GM18873 (cell line): Measurements from ENCODE around the gene SRRM2.

Experiments used
- ATAC-seq: cut with Tn5 transposase; IDR thresholded peaks from one replicate; pipeline ENCODE4 v1.9.1; 2021; ENCODE audit warnings: mild to moderate bottlenecking, moderate library complexity, moderate number of reproducible peaks; ENCODE audit not compliant: unreplicated experiment, low FRiP score

The SRRM2 gene

DNA sequence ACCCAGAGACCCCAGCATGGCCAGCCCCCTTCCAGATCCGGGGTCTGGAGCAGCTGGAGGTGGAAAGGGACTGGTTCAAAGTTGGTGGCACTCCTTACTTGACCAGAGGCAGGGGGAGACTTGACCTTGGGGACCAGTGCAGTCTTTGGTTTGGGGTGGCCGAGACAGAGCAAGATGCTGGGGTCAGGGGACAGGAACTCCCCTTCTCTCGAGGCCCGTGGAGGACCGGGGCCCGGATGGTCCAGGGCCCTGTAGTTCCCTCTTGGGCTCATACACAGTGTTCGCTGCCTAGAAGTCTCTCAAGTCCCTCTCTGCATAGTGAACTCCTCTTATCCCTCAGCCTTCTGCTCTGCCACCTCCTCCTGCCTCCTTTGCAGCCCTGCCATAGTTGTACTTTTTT is 35.5 kb downstream of the SRRM2 start:
- no peak for ATAC-seq

DNA sequence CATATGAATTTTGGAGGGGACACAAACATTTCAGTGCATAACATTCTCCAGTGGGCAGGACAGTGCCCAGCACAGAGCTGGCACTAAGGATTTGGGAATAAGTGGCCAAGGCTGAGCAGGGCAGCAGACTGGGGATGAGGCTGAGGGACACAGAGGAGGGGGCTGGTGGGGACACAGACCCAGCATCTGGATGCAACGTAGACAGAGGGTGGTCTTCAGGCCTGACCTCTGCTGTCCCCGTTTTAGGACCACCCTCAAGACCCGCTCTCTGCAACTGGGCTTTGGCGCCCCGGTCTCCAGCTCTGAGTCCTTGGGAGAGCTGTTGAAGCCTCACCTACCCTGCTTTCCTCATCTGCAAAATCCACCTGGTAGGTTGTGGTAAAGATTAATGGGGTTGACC is 38.2 kb downstream of the SRRM2 start:
- ATAC-seq = no peak

DNA sequence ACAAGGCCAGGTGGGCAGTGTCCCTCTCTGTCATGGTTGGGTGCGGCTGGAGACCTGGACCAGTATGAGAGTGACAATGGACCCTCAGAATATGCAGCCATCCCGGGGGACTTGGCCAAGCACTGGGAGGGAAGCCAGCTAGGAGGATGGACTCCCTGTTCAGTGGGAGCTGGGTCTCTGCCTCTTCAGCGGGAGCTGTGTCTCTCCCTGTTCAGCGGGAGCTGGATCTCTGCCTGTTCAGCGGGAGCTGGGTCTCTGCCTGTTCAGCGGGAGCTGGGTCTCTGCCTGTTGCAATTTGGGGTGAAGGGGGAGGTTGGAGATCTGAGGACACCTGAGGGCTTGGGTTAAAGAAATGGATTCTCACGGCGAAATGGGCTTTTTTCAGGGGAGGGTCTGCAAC is 38.7 kb downstream of the SRRM2 start:
- ATAC-seq = no peak

DNA sequence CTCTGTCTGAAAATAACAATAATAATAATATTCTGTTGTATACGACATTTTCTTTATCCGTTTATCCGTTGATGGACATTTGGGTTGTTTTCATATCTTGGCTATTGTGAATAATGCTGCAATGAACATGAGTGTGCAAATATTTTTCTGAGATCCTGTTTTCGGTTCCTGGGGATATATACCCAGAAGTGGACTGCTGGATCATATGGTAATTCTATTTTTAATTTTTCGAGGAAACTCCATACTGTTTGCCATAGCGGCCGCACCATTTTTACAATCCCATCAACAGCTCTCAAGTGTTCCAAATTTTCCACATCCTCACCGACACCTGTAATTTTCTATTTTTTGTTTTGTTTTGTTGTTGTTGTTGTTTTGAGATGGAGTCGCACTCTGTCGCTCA is 40.5 kb downstream of the SRRM2 start:
- no peak for ATAC-seq

DNA sequence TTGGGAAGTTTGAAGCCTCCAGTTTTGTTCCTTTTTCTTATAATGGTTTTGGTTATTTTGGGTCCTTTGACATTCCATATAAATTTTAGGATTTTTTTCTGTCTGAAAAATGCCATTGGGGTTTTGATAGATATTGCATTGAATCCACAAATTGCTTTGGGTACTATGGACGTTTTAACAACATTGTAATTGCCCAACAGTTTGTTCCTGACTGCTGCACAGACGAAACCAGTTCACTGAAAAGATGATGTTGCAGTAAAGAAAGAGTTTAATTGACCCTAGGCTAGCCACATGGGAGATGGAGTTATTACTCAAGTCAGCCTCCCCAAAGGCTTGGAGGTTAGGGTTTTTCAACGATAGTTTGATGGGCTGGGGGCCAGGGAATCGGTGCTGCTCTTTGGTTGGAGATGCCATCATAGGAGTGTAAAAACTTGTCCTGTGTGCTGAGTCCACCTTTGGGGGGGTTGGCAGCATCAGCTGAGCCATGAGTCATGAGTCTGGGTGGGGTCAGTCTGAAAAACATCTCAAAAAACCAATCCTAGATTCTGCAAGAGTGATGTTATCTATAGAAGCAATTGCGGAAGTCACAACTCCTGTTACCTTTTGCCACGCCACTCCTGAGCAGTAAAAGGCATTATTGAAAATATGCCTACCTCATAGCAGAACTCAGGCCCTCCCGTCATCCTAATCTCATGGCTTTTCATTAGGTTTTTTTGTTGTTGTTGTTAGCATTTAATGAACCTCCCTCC is 43.1 kb downstream of the SRRM2 start:
- ATAC-seq = no peak

DNA sequence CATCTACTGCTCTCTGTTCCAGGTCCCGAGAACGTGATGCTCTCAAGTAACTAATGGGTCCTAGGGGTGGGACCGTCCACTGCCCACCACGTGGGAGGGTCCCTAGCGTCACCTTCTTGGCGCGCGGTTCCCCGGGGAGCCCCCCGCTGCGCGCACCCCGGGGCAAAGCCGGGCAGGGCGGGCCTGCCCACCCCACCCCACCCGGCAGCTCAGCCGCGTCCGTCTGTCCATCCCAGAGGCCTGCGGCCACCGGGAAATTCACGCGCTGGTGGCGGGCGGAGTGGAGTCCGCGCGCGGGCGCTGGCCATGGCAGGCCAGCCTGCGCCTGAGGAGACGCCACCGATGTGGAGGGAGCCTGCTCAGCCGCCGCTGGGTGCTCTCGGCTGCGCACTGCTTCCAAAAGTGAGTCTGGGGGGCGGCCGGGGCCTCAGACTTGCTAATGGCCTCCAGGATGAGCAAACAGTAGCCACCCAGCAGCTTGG is 46.3 kb downstream of the SRRM2 start:
- no peak for ATAC-seq

DNA sequence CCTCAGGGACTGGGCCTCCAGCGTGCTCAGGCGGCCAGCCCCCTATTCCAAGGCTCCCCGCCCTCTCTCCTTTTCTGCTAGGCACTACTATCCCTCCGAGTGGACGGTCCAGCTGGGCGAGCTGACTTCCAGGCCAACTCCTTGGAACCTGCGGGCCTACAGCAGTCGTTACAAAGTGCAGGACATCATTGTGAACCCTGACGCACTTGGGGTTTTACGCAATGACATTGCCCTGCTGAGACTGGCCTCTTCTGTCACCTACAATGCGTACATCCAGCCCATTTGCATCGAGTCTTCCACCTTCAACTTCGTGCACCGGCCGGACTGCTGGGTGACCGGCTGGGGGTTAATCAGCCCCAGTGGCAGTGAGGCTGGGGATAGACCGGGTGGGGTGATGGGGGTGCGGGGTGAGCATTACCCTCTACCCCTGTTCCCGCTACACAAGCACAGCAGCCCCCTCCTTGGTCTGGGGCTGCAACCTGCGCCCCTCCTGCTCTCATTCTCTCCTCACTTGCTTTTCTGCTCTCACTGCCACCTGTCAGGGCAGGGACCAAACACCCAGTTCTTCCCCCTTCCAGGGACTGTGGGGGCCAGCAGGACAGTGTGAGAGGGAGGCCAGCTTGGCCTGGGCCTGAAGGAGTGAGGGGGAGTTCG is 46.9 kb downstream of the SRRM2 start:
- no peak for ATAC-seq

DNA sequence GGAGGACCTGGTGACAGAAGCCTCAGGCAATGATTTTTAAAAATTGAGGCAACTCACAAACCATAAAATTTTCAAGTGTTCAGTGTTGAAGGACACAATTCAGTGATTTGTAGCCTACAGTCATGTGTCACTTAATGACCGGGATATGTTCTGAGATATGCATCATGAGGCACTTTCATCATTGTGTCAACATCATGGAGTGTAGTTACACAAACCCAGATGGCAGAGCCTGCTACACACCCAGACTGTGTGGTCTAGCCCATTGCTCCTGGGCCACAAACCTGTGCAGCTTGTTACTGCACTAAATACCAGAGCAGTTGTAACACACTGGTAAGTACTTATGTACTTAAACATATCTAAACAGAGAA is 47.4 kb downstream of the SRRM2 start:
- no peak for ATAC-seq

DNA sequence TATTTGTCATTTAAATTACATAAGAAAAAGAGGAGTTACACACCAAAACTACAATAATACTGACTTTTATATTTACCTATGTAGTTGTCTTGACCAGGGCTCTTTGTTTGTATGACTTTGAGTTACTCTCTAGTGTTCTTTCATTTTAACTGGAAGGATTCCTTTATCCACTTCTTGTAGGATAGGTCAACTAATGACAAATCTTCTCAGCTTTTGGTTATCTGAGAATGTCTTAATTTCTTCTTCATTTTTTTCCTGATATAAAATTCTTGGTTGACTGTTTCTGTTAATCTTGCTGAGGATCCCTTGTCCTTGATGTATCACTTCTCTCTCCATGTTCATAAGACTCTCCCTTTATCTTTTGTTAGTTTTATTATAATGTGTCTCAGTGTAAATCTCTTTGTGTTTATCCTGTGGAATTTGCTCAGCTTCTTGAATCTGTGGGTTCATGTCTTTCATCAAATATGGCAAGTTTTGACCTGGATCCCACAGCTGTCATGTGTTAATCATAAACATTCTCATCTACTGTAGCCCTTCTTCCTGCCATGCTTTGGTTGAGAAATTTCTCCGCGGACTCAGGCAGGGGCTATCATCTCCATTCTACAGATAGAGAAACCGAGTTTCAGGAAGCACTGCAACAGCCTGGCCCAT is 51.2 kb downstream of the SRRM2 start:
- no peak for ATAC-seq

DNA sequence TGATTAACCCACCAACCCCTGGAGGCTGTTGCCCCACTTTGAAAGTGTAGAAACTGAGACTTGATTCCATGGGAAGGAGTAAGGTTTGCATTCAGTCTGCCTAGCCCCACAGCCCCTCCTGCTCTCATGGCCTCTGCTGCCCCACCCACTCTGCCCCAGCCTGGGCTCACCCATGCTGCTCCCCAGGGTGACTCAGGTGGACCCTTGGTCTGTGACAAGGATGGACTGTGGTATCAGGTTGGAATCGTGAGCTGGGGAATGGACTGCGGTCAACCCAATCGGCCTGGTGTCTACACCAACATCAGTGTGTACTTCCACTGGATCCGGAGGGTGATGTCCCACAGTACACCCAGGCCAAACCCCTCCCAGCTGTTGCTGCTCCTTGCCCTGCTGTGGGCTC is 52.3 kb downstream of the SRRM2 start:
- ATAC-seq = no peak

DNA sequence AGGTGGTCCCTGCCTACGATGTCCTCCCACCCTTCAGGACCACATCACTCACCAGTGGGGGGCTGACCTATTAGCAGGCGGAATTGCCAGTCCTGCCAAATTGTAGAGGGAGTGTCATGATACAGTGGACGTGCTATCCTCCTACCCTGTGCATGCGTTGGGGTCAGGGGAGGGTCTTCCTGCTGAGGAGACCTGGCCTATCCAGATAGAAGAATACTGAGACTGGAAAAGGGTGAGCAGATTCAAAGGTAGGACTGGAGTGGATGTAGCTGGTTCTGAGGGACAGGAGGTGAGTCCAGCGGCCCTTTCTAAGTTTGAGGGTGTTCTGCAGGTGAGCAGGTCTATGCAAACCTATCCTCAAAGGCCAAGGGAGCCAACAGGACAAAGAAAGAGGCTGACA is 53.8 kb downstream of the SRRM2 start:
- no peak for ATAC-seq

DNA sequence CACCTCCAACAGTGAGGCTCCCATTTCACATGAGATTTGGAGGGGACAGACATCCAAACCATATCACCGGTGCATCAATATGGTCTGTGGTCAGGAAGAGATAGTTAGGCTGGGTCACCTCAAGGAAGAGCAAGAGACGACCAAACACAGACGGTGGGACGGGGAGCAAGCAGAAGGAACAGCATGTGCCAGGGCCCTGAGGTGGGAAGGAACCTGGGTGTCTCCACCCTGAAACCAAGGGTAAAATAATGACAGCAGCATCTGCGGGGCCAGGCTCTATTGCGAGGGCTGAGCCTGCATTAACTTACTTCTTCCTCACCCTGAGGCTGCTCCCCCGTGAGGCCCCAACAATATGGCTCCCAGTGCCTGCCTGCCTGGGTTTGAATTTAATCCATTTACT is 55.7 kb downstream of the SRRM2 start:
- no peak for ATAC-seq

DNA sequence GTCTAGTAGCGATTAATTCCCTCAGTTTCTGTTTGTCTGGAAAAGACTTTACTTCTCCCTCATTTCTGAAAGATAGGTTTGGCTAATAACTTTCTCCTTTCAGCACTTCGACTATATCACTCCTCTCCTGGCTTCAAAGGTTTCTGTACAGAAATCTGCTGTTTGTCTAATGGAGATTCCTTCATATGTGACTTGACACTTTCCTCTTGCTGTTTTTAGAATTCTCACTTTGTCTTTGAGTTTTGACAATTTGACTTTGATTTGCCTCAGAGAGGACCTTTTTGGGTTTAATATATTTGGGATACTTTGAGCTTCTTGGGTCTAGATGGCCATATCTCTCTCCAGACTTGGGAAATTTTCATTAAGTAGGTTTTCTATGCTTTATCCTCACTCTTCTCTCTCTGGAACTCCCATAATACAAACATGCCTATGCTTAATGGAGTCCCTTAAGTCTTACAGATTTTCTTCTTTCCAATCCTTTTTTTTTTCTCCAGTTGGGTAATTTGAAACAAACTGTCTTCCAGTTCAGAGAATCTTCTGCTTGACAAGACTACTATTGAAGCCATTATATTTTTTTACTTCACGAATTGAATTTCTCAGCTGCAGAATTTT is 56.8 kb downstream of the SRRM2 start:
- ATAC-seq = no peak

DNA sequence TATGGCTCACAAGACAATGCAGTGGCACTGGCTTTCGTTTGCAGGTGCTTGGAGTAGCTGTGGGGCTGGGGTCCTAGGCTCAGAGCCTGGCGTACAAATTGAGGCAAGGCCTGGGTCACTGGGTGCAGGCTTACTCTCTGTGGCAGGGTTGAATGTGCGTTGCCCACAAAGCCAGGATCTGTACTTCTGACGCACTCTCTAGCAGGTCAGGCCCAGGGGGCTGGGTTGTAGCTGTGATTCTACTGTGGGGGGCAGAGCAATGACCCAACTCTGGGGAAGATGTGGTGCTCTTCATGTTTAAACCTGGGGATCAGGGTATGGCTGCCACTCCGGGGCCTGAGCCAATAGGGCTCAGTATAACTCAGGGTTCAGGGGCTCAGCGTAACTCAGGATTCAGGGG is 58.2 kb downstream of the SRRM2 start:
- no peak for ATAC-seq

DNA sequence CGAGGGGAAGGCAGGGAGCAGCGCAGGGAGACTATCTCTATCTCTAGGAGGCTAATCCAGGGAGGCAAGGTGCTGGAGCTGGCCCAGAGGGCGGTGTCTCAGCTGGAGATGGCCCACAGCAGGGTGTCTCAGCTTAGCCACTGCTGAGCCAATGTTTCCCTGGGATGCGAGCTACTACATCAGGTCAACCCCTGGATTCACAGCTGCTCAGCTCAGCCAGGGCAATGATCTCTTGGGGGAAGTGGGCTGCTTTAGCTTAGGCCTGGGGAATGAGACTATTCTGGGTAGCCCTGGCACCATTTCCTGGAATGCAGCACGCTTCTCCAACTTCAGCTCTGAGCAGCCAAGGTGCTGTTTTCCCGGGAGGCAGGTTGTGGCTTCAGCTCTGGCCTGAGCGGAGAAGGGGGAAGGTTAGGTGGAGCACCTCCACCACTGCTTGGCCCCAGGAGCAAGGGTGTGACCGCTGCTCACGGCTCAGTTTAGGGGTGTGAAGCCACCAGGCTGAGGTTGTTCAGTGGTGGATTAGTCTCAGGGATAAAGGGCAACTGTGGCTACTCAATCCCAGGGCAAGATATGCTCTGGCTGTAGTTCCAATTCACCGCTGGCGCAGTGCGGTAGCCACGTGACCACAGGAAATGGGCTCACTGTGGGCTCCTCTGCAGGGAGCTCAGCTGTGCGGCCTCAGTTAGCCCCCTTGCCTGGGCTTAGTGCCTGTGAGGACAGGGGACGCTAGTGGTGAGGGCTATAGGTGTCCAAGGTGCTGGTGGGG is 59.4 kb downstream of the SRRM2 start:
- no peak for ATAC-seq

DNA sequence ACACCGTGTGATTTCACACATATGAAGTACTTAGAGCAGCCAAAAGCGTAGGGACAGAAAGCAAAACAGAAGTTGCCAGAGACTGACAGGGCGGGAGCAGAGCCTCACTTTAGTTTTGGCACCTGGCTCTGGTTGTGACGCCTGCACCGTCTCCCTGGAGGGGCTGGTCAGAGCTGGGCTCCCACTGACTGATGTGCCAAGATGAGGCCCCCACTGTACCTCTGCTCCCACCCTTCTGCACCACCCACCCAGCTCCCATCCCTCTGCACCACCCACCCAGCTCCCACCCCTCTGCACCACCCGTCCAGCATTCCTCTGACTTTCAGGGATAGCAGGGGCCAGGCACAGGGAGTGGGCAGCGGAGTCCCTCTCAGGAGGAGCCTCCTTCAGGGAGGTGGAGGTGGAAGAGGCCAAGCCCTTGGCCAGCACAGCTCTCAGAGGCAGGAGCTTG is 61.4 kb downstream of the SRRM2 start:
- no peak for ATAC-seq

DNA sequence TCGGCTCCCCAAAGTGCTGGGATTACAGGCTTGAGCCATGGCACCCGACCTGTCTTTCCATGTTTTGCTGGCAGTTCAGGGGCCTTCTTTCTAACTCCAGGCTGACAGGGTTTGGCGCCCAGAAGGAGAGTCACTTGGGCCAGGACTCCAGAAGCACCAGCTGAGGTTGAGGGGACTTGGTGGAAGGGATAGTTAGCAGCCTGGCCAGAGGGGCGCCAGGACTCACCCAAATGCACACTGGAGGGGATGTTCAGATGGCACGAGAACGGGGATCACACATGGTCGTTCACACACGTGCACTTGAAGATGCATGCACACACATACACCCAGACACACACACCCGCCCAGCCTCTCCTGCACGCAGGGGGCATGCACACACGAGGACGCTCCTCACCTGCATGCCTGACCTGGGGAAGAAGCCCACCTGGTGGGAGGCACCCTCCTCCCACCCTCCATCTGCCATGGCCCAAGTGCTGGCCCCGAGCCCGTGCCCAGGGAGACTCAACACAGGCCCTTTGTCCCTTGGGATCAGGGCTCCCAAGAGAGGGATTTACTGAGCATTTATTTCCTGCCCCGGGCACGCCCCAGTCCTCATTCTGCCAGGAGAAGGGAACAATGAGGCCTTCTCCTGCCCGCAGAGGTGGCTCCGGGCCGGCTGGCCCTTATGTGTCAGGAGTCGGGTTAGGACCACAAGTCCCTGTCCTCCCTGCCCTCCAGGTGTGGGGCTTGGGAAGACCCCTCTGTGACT is 62.3 kb downstream of the SRRM2 start:
- ATAC-seq = no peak

DNA sequence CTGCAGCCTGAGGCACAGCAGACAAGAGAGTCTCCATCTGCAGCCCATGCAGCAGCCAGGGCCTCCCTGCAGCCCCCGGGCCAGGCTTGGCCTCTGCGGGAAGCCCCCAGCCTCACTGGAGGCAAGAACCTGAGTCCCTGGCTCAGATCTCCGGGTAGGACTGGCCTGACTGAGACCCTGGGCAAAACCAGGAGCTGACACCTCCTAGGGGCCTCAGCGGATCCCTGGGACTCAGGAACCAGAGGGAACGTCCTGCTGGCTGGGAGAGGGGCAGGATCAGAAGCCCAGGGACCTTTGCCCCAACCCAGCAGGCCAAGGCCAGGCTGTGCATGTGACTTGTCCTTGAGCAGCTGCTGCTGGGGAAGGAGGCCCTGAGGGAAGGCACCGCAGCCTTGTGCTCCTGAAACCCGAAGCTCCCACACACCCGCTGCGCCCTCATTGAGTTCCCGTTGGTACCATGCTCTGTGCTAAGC is 62.9 kb downstream of the SRRM2 start:
- no peak for ATAC-seq

DNA sequence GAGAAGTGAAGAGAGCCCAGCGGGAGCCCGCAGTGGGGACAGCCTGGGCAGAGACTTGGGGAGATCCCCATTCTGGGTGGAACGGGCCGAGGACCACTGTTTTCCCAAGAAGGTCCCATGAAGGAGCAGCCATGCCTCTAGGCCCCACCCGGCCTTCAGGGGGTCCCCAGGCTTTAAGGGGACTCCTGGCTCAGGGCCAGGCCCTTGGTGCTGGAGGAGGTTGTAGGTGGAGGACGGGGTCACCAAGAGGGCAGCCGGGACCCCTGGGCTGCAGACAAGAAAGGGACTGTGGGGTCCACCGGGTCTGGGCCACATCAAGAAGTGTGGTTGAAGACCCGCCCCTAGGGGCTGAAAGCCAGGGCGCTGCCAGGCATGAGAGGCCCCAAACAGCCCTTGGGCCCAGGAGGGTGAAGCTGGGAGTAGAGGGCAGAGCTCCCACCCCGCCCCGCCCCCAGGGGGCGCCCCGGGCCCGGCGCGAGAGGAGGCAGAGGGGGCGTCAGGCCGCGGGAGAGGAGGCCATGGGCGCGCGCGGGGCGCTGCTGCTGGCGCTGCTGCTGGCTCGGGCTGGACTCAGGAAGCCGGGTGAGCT is 64.4 kb downstream of the SRRM2 start, which contains the start of gene PRSS21:
TSS of gene PRSS21 (plus strand) at position 487 of the 589 bp plus-strand sequence. CDS start at position 519, 32 bp downstream.
- no peak for ATAC-seq
